GM19324 (cell line): ENCODE results near the gene ERI3.

Source experiments
- ATAC-seq: cut with Tn5 transposase; IDR thresholded peaks from one replicate; pipeline ENCODE4 v1.9.1; 2021; ENCODE audit warnings: mild to moderate bottlenecking, moderate library complexity; ENCODE audit not compliant: unreplicated experiment, low FRiP score

ERI3 gene, protein sequence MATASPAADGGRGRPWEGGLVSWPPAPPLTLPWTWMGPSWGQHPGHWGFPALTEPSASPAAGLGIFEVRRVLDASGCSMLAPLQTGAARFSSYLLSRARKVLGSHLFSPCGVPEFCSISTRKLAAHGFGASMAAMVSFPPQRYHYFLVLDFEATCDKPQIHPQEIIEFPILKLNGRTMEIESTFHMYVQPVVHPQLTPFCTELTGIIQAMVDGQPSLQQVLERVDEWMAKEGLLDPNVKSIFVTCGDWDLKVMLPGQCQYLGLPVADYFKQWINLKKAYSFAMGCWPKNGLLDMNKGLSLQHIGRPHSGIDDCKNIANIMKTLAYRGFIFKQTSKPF

GRCh38 chr1:44354840-44355581 is at the start of gene ERI3:
Gene ERI3, minus strand, starts transcription at chr1:44355257. Its CDS starts 231 bp downstream, at chr1:44355026.
- peak; percentile 99 for ATAC-seq

DNA sequence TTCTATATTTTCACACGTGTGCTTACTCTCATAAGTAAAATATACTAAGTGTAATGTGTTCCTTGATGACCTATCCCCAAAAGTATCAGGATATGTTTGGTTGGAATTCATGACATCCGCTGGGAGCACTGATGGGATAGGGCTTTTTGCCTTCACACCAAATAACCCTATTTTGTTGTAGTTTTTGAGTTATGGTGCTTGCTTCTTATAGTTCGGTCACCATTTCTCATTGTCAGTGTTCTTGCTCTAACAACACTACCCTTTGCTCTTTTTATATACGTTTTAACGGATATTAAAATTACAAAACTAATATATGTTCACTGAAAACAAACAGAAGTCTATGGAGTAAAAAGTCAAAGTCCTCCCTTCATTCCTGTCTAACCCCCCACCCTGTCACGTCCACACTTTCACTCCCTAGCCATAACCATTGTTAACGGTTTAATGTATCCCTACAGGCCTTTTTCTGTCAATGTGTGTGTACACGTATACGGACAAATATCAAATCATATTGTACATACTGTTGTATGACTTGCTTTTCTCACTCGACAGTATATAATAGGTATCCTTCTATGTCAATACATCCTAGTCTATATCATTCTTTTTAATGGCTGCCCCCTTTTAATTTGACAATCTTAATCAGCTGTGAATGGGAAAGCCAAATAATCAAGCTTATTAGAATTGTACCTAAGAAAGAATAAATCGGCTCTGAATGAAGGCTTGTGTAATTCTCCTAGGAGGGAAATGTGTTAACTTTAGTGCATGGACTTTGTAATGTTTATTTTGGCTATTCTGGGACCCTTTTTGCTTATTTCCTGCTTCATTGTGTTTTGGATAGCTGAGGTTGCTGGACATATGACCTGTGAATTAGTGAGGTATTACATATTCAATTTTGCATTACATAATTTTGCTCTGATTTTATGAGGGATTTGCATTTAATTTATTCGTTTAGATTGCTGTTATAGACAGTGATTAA is 46.5 kb upstream of the ERI3 start:
- no peak for ATAC-seq

- ATAC-seq, result no peak
These were observed 35.2 kb upstream of the ERI3 start for GRCh38 chr1:44390277-44390676.

GRCh38 chr1:44389437-44389836 is 34.4 kb upstream of the ERI3 start:
- ATAC-seq, result no peak

GRCh38 chr1:44388551-44388950 is 33.5 kb upstream of the ERI3 start:
- no peak for ATAC-seq

- no peak for ATAC-seq
These were observed 25.7 kb upstream of the ERI3 start for GRCh38 chr1:44380666-44381177.

DNA sequence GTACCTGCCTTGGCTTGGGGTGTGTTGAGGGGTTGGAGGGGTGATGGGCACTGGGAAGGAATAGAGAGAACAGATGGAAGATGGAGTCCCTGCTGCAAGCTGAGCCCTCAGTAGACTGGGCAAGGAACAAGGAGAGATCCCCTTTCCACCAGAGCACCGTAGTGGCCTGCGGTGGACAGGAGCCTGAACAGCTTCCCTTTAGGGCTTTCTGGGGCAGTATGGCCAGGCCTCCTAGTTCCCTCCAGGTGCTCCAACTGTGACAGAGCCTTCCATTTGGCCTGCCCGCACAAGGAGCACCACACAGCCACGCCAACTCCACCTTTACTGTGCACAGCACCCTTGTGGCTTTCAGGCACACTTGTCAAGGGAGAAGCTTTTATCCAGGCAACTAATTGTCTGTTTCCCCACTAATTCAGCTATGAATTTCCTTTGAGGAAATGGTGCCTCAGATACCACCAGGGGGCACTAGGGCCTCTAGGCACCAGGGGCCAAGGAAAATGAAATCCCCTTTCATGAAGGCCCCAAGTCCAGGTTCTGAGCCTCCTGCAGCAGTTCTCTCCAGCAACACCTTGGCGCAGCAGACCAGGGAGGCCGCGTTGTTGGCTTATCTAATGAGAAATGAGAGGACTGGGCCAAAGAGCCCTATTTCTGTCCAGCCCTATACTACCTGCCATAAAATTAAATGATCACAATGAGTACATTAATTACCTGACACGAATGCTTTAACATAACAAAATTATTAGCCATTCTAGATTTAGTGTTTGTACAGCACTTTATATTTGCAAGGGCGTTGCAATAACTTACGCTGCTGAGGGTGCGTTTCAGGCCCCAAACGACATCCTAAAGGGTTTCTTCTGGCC is 23.1 kb upstream of the ERI3 start:
- ATAC-seq, result no peak

DNA sequence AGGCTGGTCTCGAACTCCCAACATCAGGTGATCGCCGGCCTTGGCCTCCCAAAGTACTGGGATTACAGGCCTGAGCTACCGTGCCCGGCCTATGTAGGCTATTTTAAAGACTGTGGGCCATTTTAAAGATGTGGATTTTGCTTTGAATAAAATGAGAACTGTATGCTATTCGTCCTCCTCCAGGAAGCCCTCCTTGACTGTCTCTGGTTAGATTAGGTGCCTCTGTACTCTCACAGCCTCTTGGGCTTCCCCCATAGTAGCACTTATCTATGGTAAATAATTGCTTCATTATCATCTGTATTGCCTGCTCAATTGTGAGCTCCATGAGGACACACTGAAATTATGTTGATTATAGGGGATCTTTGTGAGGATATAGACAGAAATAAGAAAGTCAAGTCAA is 20.5 kb upstream of the ERI3 start:
- ATAC-seq, result no peak

- no peak for ATAC-seq
These were observed 16.1 kb upstream of the ERI3 start for GRCh38 chr1:44371206-44371605.

DNA sequence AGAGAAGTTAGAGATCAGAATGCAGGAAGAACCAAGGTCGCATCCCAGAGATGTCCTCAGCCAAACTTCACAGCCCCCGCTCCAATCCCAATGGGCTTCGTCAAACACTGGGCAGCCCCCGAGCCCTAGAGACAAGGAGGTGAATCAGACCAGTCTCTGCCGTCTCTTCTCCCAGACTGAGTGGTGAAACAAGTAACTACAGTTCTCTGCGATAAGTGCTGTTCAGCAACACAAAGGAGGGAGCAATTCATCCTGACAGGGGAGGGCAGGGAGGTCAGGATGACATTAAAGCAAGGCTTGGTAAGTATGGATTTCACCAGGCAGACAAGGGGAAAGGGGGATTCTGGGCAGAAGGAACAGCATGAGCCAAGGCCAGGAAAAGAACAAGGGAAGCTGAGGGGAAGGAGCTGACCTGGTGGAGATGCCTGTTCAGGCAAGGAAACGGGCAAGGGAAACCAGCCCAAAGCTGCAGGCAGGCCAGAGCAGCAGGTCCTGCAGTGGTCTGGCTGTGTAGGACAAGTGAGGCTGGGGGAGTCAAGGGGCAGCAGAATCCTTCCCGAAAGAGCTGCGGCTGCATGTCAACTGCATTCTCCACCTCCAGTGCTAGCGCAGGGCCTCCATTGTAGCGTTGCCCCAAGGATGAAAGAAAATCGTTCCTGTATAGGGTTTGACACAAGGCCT is 13.6 kb upstream of the ERI3 start:
- no peak for ATAC-seq

GRCh38 chr1:44367944-44368343 is 12.9 kb upstream of the ERI3 start:
- ATAC-seq, result no peak

DNA sequence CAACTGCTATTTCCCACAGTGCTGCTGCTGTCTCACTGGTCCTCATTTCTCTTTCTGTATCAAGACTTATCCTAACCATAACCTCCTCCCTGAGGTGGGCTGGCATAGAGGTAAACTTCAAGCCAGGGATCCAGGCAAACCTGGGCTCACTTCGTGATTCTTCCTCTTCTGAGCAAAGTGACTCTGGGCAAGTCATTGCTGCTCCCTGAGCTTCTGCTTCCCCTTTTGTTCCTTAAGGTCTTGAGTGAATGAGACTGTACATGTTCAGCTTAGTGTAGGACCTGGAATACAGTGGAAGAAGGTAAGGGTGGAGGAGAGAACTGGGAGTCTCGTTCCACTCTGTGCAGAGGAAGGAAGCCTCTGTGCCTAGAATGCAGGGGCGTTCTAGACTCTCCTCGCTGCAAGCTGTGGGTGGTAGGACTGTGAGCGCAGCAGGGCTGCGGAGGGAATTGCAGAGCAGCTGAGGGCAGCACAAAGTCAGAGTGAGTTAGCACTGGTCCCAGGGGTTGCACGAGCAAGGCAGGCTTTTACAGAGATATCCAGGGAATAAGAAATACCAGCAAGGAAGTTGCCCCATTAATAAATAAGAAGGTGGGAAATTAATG is 11.4 kb upstream of the ERI3 start:
- no peak for ATAC-seq

- no peak for ATAC-seq
These were observed 6.4 kb upstream of the ERI3 start for GRCh38 chr1:44361478-44361877.

DNA sequence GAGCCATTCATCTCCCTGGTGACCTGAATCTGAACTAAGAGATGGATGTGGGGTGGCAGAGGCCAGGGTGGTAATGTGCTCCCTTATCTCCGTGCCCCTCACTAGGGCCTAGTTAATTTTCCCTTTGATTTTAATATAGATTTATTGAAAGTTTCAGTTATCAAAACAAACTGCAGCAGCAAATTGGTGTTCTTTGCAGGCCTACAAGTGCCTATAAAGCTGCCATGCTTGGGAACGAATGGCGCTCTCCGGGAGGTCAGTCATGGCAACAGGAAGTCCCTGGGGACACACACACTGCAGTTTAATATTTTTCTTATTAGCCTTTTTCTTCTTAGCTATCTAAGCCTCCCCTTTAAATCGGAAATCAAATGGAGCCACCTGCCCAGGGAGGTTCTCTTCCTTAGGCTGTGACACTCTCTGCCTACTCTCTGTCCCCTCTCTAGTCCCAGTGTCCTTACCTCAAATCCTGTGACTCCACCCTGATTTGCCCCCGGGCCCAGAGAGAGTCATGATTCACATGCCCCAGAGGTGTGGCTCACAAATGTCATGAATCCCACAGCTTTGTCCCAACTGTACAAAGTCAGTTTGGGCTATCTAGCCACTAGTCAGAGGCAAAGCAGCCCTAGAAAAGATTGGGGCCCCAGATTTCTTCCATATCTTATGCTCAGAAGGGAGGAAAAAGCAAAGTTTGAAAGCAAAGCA is 4.3 kb upstream of the ERI3 start:
- ATAC-seq, result no peak

GRCh38 chr1:44357710-44358109 is 2.7 kb upstream of the ERI3 start:
- no peak for ATAC-seq

DNA sequence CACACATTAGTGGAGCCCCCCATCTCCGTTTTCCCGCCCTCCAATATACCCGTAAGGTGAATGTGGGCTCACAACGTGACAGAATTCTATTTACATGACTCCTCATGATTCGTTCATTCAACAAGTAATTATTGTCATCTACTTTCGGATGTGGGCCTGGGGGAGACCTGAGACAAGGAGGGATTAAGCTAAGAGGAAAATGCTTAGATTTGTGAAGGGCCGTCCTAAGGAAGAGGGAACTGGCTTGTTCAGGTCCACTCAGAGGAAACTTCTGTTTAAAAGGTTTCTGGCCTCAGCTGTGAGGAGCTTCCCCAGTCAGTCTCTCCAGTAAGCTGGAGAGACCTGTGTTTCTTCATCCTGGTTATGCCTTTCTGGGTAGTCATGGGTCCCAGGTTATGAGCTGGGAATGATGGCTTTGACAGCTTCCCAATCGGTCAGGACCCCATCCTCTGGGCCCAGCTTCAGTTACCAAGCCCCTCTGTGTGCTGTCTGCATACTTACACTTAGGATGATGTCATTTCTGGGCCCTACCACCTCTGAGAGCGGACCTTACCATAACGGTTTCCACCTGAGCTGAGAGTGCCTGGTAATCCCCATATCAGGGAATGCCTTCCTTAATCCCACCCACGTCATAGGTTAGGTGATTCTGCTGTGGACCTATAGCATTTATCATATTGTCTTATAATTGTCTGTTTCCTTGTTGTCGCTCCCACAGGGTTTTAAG is 687 bp upstream of the ERI3 start:
- no peak for ATAC-seq

GRCh38 chr1:44354268-44354839 is 703 bp downstream of the ERI3 start:
- no peak for ATAC-seq
